Activated CD4-positive, CD25-positive, alpha-beta regulatory T cell treated with anti-CD3 and anti-CD28 coated beads, Interleukin-2, amount 50 U/mL, for 24 hours (primary cell): ENCODE data around the gene BMPR1A.
"Not testable (repeated sequence)": the region's sequence is repeated elsewhere in the genome, so short reads cannot be mapped to it uniquely, and the experiment has no call there.

ENCODE experiments used
- ATAC-seq, 2 donors: fragments of 150-1000 bp; cut with Tn5 transposase; one replicate each; pipeline ENCODE4 v1.10.0; 2021; ENCODE audit warnings: mild to moderate bottlenecking in 1 of 2, moderate library complexity in 1 of 2

The BMPR1A gene

DNA sequence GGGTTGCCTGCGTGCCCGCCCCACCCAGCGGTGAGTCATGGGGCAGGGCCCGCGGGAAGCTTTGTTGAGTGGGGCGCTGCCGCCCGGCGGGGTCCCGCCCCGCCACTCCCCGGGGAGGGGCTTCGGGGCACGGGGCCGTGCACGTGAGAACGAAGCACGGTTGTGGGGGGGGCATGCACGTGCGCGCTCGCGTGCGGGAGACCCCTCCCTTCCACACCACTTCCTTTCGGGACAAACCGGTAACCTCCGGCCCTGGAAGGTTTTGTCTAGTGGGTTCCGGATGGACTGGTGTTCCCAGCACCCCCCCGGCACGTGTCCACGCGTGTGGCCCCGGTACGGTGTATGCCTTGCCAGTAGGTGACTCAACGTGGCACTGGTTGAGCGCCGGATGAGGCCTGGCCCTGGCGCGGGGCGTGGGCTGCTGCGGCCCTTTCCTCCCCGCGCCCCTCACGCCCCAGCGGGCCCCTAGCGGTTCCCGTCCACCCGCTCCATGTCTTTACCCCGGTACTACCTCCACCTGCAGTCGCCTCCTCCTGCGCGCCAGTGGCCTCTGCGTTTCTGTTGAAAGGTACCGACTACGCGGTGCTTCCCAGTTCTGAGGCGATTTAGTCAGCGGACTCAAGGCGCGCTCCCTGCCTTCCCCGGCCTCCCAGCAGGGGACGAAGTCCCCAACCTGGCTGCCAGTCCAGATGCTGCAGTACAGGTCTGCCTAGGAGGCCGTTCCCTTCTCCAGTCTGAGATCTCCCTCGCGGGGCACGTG, 215.0 kb downstream of the BMPR1A start:
- peak; percentile 86 to 88 for ATAC-seq

DNA sequence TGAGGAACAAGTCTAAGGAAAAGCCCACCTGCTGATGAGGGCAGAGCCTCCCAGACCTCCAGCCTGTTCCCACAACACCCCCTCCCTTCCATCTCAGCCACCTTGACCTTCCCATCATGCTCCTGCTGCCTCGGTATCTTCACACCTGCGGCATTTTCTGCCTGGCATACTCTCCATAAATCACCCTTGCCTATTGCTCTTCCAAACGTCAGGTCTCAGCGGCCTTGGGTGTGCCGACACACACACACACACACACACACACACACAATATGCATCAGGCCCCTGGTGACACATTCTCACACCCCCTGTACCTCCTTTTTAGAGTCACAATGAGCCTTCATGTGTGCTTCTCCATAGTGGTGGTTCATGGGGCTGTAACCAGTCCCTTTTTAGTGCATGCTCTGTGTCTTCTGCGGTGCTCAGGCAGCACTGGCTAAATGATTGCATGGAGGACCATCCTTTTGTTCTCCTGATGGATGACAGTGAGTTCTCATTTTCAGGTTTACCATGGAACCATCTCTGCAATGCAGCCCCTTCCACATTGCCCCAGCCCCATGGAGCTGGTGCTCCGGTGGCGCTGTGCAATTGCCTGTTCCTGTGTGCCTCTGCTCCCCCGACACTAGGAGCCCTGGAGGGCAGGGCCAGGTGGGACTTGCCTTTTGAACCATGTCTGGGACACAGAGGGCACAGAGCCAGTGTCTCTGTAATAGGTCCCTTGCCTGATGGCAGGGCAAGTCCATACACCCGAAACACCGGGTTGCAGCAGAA, 216.4 kb downstream of the BMPR1A start:
- ATAC-seq = no peak

DNA sequence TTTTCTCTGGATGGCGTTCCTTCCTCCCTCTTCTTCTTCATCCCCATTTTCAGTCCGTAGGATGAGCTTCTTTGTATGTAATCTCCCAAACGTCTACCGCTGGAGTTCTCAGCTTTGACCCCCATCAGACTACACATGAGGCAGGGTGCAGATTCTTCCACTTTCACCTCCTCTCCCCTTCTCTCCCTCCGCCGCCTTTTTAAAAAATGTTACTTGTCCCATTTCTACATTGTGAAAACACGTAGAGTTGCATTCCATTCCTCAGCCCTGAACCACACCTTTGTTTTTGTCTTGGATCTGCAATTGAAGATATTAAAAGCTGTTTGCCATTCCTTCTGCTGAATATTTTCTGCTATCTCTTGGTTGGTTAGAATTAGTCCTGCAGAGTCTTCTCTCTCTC, 218.1 kb downstream of the BMPR1A start:
- no peak for ATAC-seq

DNA sequence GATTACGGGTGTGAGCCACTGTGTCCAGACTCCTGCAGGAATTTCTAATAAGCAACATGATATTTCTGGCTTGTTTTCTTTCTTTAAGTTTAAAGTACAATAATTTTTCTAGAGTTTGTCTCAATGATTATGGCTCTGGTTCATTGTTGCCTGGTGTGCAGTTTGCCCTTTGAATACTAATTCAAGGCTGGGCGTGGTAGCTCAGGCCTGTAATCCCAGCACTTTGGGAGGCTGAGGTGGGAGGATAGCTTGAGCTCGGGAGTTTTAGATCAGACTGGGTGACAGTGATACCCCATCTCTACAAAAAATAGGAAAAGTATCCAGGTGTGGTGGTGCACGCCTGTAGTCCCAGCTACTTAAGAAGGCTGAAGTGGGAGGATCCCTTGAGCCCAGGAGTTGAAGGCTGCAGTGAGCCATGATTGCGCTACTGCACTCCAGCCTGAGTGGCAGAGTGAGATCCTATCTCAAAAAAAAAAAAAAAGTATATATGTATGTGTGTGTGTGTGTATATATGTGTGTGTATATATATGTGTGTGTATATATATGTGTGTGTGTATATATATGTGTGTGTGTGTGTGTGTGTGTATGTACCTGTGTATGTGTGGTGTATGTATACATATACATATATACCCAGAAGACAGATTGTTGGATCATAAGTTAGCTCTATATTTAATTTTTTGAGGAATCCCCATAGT, 220.1 kb downstream of the BMPR1A start:
- ATAC-seq = no peak

DNA sequence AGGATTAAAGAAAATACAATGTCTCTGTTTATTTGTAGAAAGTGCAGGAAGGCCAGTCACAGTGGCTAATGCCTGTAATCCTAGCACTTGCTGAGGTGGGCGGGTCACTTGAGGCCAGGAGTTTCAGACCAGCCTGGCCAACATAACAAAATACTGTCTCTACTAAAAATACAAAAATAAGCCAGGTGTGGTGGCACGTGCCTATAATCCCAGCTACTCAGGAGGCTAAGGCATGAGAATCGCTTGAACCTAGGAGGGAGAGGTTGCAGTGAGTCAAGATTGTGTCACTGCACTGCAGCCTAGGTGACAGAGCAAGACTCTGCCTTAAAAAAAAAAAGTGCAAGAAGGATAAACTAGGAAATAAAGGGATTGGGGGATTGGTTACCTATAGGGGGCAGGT, 222.0 kb downstream of the BMPR1A start:
- ATAC-seq = not testable (repeated sequence)

DNA sequence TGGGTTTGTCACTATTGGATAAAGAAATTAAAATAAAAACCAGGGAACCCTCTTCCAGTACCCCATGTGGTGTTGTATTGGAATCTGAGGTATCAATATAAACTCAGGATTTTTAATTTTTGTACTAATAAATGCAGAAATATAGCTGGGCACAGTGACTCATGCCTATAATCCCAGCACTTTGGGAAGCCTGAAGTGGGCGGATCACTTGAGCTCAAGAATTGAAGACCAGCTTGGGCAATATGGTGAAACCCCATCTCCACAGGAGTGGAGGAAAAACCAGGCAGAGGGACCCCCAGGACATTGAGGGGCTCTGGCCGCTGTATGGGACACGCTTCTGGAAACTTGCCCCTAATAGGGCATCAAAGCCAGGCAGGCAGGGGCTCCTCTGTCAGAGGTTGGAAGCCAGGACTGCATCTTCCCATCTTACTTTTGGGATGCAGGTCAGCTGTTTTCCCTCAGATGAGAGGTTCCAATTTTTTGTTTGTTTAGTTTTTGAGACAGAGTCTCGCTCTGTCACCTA, 222.9 kb downstream of the BMPR1A start:
- ATAC-seq = no peak

DNA sequence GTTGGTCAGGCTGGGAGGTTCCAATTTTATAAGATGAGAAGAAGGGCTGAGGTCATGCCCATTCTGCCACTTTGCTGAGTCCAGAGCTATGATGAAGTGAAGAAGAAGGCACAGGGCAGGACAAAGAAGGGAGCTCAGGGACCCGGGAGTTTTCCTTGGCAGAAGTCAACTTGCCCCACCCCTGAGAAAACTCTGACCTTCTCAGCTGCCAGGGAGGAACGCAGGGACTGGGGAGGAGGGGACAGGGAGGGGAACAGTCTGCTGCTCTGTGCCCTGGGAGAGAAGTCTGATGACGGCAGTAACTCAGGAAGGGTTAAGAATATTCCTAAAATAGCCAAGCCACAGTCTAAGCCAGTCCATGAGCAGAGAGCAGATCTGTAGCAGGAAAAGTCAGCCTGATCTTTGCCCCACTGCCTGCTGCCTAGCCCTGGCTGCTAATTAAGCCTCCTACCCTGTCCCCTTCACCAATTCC, 223.6 kb downstream of the BMPR1A start:
- ATAC-seq = no peak

DNA sequence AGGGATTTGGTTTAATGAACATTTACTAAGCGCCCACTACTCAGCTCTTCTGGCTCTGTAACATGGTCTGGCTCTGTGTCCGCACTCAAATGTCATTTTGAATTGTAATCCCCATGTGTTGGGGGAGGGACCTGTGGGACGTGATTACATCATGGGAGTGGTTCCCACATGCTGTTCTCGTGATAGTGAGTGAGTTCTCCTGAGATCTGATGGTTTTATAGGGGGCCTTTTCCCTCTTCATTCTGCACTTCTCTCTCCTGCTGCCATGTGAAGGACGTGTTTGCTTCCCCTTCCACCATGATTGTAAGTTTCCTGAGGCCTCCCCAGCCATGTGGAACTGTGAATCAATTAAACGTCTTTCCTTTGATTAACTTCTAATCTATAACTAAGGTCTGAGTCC, 224.6 kb downstream of the BMPR1A start:
- ATAC-seq = not testable (repeated sequence)

DNA sequence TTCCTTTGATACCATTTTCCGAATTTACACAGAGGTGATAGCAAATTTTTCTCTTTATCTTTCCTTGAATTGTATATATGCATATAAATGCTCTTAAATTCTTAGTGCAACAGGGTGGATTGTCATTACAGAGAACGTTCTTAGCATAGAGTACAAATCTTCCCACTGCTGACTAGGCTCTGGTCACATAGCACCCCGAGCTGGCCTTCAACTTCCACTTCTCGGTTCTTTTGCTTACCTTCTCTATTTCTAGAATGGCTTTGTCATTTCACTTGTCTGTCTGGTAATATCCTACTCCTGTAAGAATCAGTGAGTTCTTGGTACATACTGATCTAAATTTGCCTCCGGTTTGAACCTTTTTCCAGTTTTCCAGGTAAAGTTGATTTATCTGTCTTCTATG, 225.3 kb downstream of the BMPR1A start:
- ATAC-seq = no peak
